Measurements from ENCODE around the gene SLC7A6.

DNA sequence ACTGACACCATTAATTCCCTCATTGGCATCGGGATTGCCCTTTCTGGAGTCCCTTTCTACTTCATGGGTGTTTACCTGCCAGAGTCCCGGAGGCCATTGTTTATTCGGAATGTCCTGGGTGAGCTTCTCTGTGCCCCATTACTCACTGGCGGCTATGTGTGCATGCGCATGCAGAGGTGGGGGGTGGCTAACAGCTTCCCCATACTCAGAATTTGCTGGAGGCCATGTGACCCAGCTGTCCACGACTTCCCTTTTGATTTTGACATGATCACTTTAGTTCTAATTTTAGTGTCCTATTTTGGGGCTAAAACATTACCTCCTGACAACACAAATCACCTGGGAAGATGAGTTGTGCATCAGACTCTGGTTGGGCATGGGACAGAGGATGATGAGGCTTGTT lies 32.4 kb downstream of the SLC7A6 start:
- TF ChIP-seq, protein P1, sequence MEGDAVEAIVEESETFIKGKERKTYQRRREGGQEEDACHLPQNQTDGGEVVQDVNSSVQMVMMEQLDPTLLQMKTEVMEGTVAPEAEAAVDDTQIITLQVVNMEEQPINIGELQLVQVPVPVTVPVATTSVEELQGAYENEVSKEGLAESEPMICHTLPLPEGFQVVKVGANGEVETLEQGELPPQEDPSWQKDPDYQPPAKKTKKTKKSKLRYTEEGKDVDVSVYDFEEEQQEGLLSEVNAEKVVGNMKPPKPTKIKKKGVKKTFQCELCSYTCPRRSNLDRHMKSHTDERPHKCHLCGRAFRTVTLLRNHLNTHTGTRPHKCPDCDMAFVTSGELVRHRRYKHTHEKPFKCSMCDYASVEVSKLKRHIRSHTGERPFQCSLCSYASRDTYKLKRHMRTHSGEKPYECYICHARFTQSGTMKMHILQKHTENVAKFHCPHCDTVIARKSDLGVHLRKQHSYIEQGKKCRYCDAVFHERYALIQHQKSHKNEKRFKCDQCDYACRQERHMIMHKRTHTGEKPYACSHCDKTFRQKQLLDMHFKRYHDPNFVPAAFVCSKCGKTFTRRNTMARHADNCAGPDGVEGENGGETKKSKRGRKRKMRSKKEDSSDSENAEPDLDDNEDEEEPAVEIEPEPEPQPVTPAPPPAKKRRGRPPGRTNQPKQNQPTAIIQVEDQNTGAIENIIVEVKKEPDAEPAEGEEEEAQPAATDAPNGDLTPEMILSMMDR (conservative IDR thresholded peaks at IDR 0.05; ENCODE audit: low read length), result no peak
- no peak for TF ChIP-seq EZH2phosphoT487 (IDR thresholded peaks at IDR 0.05; ENCODE audit: borderline replicate concordance)
